NB4 (cell line): ENCODE measurements around the gene ZYG11A.

Experiments used
- DNase-seq: peaks from one replicate; pipeline ENCODE4 v3.0.0; 2010; ENCODE audit warnings: low read depth
- H3K4me3 ChIP-seq: one replicate; pipeline ENCODE4 v1.5.1; 2011; ENCODE audit warnings: mild to moderate bottlenecking, low read depth, low read length, moderate library complexity
- MYC ChIP-seq: IDR thresholded peaks from 2 replicates; pipeline ENCODE4 v1.6.1; 2011; ENCODE audit warnings: low read depth, low read length
- POLR2A ChIP-seq: IDR thresholded peaks from 2 replicates; pipeline ENCODE4 v1.6.1; 2011; ENCODE audit warnings: mild to moderate bottlenecking; ENCODE audit not compliant: insufficient read length; ENCODE audit errors: extremely low read depth
- TF ChIP-seq, protein P1 (sequence below): IDR thresholded peaks from one replicate; pipeline ENCODE4 v1.5.1; 2012; ENCODE audit warnings: low read depth, low read length
- TF ChIP-seq, protein P2 (sequence below): IDR thresholded peaks from 2 replicates; pipeline ENCODE4 v1.6.1; 2011; ENCODE audit warnings: low read depth, low read length

Gene ZYG11A

DNA sequence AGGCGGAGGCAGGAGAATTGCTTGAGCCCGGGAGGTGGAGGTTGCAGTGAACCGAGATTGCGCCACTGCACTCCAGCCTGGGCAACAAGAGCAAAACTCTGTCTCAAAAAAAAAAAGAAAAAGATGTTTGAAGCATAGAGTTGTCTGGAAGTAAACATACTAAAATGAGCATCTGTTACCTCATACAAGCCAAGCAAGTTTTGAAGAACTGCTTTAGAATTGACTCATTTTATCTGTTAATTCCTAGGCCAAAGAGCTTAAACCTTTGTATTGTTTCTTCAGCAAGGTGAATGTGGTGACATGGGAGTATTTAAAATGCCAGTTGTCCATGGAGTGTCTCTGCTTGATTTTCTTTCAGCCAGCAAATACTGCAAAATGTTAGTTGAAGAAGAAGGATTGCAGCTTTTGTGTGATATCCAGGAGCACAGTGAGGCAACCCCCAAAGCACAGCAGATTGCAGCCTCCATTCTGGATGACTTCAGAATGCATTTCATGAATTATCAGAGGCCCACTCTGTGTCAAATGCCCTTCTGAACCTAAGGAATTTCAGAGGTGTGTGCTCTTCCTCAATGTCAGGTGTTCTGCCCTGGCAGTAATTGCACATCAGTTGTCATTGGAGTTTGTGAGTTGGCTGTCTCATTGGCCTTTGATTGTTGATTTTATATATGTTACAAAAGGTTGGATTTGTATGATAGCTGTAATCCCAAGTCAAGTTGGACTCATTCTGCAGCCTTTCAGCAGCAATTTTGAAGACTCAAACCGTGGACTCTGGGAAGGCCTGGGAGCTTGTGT lies 50.1 kb downstream of the ZYG11A start:
- H3K4me3 ChIP-seq, result no peak overlapping the region
- TF ChIP-seq, protein P1, sequence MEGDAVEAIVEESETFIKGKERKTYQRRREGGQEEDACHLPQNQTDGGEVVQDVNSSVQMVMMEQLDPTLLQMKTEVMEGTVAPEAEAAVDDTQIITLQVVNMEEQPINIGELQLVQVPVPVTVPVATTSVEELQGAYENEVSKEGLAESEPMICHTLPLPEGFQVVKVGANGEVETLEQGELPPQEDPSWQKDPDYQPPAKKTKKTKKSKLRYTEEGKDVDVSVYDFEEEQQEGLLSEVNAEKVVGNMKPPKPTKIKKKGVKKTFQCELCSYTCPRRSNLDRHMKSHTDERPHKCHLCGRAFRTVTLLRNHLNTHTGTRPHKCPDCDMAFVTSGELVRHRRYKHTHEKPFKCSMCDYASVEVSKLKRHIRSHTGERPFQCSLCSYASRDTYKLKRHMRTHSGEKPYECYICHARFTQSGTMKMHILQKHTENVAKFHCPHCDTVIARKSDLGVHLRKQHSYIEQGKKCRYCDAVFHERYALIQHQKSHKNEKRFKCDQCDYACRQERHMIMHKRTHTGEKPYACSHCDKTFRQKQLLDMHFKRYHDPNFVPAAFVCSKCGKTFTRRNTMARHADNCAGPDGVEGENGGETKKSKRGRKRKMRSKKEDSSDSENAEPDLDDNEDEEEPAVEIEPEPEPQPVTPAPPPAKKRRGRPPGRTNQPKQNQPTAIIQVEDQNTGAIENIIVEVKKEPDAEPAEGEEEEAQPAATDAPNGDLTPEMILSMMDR, result no peak
- TF ChIP-seq MYC (no peak), POLR2A (no peak)
- TF ChIP-seq, protein P2, sequence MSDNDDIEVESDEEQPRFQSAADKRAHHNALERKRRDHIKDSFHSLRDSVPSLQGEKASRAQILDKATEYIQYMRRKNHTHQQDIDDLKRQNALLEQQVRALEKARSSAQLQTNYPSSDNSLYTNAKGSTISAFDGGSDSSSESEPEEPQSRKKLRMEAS, result no peak
- DNase-seq, result no peak

DNA sequence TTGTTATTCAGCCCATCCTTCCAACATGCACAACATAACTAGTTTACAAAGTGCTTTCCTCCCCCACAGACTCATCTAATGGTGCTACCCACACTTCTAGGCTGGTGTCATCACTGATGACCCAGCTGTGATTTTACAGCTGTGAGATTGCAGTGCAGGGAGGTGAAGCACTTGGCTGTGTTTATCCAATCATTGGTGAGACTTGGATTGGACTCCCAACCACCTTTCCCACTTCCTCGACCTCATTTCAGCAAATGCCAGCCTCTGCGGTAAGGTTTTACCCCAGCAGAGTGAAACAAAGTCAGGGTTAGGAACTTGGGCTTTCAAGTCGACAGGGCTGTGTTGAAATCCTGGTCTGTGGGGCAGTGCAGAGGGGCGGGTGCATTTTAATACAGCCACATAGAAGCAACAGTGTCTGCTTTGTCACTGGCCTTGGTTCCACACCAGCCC lies 56.9 kb downstream of the ZYG11A start:
- DNase-seq, result peak; percentile 22
- TF ChIP-seq, protein P2, result no peak
- TF ChIP-seq MYC (no peak), POLR2A (no peak)
- TF ChIP-seq, protein P1, result no peak
- H3K4me3 ChIP-seq, result no peak overlapping the region

DNA sequence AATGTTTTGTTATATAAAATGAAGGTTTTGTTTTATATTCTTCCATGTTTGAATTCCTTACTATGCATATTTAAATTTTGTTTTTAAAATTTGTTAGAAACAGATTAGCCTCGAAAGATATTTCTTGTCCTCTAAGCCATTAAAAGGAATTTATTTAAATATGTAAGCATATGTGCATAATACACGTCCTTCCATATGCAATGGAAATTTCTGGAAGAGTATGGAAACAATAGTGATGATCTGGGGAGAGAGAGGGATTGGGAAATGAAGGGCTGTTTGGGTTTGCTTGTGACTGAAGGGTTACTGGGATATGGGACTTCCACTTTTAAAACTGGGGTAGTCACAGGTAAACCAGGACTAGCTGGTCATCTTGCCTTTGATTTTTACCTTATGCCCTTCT lies 57.8 kb downstream of the ZYG11A start:
- TF ChIP-seq POLR2A (no peak), MYC (no peak)
- TF ChIP-seq, protein P1, result no peak
- TF ChIP-seq, protein P2, result no peak
- H3K4me3 ChIP-seq, result no peak overlapping the region
- no peak for DNase-seq

DNA sequence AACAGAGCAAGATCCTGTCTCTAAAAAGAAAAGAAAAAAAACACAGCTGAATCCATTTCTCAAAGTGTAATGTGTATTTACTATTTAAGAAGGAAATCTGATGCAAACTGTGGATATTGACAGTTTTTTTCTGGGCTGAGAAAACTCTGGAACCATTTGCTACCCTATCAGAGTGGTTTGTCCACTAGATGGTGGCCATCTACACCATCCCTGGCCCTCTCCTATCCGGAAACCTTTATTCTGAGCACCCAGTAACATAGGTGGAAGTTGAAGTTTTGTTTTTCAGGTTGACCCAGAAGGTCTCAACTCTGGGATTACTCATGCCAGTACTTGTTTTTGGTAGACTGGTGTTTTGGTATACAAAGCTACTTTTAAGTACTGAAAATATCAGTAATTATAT lies 58.8 kb downstream of the ZYG11A start:
- DNase-seq, result no peak
- H3K4me3 ChIP-seq, result no peak overlapping the region
- TF ChIP-seq, protein P2, result no peak
- no peak for TF ChIP-seq POLR2A
- TF ChIP-seq, protein P1, result no peak
- TF ChIP-seq MYC, result no peak

DNA sequence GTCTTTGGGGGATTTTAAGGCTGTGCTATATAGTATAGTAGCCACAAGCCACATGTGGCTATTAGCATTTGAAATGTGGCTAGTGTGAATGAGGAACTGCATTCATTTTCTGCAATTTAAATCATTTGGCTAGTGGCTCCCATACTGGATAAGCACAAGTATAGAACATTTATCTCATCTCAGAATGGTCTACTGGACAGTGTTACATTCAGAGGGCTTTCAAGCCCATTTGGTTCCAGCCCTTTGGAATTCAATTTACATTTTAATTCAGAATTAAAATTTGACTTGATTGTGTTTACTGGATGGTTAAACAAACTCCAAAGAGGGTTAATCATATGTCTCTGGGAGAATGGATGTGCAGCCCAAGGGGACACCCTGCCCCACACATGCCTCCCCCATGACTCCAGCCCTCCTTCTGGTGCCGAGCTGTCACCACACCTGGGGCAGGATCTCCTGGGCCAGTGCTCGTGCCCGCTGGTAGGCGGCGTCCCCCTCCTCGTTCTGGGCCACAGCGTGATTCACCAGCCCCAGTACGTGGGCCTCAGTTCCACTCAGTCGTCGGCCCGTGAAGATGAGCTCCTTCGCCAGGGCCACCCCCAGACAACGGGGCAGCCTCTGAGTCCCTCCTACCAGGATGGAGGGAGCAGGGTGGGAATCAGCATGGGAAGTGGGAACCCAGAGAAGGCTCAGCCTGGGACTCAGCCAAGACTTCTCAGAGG lies 61.8 kb downstream of the ZYG11A start:
- TF ChIP-seq MYC (no peak), POLR2A (no peak)
- TF ChIP-seq, protein P1, result no peak
- TF ChIP-seq, protein P2, result no peak
- no peak overlapping the region for H3K4me3 ChIP-seq
- DNase-seq, result no peak
